Measurements from ENCODE around the gene CEBPE.

CEBPE gene

GRCh38 chr14:23102801-23103200 is 16.3 kb downstream of the CEBPE start:
- DNase-seq (ENCODE audit: low spot score): no peak

DNA sequence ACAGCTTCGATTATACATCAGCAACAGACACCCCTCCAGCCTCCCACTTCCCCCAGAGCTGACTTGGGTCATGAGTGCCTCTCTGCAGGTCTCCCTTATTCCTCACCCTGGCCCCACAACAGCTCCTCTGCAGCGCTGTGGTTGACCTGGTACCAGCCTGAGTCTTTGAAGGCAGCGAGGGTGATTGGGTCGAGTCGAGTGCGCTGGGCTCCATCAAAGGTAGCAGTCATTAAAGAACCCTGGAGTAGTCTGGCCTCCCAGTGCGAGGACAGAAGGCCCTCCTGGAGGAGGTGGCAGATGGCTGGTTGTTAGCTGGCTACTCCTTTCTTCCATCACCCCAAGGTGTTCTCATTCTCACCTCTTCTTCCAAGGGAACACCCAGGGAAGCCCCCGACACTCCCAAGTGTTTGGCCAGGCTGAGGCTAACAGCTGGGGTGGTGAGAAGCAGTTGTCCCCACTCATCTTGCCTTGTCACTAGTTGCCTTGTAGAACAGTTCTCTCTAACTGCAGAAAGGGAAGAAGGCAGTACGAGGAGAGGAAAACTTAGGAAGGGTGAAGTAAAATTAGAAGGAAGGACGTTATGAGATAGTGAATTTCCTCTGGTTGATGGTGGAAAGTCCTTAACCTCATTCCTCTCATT is 16.9 kb downstream of the CEBPE start:
- no peak for DNase-seq (ENCODE audit: low spot score)

- DNase-seq (ENCODE audit: low spot score): no peak
Measured at GRCh38 chr14:23101213-23101970, 17.7 kb downstream of the CEBPE start.

DNA sequence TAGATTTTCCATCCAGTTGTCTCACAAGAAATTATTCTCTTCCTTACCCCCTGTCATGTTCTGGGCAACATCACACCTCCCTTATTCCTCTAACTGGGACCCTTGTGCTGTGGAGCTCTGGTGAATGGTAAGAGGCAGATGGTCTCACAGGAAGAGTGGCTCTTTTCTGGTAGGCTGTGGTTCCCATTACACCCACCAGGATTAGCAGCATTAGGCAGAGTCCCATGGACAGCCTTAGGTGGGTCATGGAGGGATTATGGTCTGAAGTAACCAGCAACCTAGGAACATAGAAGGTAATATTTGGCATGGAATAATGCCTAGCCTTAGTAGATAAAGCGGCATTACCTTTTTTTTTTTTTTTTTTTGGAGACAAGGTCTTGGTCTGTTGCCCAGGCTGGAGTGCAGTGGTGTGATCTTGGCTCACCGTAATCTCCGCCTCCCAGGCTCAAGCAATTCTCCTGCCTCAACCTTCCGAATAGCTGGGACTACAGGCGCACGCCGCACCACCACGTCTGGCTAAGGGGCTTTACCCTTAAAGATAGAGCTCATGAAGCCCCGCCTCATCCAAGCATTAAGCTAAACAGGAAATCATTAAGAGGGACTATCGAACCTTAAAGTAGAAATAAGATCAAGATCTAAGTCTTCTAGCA is 19.7 kb downstream of the CEBPE start:
- no peak for DNase-seq (ENCODE audit: low spot score)

GRCh38 chr14:23097786-23098185 is 21.3 kb downstream of the CEBPE start:
- DNase-seq (ENCODE audit: low spot score): no peak

GRCh38 chr14:23095196-23096108 is 23.6 kb downstream of the CEBPE start, which contains the start of gene C14orf119:
Gene C14orf119, plus strand, starts transcription at chr14:23095505. Its CDS starts 2,154 bp downstream, at chr14:23097659.
- peak; percentile 100 for DNase-seq (ENCODE audit: low spot score)

- DNase-seq (ENCODE audit: low spot score): peak; percentile 76
Measured at GRCh38 chr14:23094666-23095195, 24.3 kb downstream of the CEBPE start, which contains the start of gene ACIN1. Gene ACIN1, minus strand, starts transcription at chr14:23095136. Its CDS starts 24 bp downstream, at chr14:23095112.

DNA sequence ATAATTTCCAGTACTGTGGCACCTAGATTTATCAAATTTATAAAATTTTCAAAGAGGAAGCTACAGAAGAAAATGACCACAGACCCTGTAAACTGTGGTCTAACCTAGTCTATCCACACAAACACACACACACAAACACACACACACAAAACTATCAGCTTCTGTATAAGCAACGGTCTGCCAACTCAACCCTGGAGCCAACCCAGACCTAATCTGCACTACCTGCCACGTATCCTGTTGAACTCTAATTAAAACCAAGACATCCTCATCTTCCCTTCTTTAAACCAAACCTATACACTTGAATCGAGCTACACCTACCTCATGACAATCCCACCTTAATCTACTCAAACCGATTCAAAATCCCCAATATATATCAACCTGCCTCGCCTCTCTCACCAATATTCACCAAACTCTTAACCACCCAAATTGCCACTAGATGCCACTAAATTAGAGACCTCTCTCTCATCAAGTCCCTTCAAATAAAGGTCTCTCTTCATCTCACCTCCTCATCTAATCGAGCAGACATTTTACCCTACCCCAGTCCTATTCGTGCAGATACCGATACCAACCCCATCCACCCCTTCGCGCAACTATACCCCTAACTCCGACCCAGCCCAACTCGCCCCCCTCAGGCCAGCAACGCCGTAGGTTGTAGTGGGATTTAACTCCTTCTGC is 24.9 kb downstream of the CEBPE start:
- DNase-seq (ENCODE audit: low spot score): no peak

DNA sequence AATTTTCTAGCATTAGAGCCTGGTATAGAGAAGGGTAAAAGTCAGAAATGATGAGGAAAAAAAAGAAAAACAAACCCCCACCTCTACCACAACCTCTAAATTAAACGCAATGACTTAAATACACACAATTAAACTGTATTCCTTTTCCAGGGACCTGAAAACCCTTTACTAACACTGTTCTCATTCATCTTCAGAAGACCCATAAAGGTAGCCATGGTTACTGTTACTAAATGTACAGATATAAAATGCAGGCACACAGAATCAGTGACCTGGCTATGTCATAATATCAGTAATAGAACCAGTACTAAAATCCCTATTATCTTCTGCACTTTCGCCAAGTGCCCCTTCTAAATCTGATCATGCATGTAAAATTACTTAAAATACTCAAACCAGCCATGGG is 25.5 kb downstream of the CEBPE start:
- DNase-seq (ENCODE audit: low spot score): no peak

DNA sequence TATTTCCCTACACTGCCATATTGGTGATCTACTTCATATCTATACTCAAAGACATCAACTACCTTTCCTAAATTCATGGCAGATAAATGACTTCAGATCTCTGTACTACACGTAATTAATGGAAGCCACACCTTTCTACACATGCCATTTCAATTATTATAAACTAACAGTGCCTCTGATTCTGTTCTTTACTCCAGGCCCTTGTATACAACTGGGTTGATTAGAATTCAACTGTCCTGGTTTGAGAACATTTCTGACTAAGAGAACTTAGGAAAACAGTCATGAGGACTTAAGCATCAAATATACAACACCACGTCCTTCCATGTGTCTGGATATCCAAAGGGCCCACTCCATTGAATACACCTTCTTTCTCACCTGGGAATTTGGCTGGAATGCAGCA is 26.0 kb downstream of the CEBPE start:
- DNase-seq (ENCODE audit: low spot score): no peak

GRCh38 chr14:23091294-23092225 is 27.5 kb downstream of the CEBPE start:
- no peak for DNase-seq (ENCODE audit: low spot score)

GRCh38 chr14:23090254-23090636 is 28.8 kb downstream of the CEBPE start:
- no peak for DNase-seq (ENCODE audit: low spot score)

- DNase-seq (ENCODE audit: low spot score): no peak
Measured at GRCh38 chr14:23089498-23090253, 29.4 kb downstream of the CEBPE start.

DNA sequence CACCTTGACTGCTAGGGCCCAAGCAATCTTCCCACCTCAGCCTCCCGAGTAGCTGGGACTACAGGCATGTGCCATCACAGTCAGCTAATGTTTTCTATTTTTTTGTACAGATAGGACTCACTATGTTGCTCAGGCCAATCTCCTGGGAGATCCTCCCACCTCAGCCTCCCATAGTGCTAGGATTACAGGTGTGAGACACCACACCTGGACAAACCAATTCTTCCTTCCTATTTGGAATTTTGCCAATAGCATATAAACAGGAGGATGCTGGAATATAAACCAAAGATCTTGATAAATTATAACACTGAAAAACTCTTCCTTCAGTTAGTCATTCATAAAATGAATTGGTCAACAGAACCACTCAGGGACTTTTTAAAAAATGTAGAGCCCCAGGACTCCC is 32.5 kb downstream of the CEBPE start:
- DNase-seq (ENCODE audit: low spot score): no peak

- DNase-seq (ENCODE audit: low spot score): no peak
Measured at GRCh38 chr14:23085458-23085857, 33.6 kb downstream of the CEBPE start.

DNA sequence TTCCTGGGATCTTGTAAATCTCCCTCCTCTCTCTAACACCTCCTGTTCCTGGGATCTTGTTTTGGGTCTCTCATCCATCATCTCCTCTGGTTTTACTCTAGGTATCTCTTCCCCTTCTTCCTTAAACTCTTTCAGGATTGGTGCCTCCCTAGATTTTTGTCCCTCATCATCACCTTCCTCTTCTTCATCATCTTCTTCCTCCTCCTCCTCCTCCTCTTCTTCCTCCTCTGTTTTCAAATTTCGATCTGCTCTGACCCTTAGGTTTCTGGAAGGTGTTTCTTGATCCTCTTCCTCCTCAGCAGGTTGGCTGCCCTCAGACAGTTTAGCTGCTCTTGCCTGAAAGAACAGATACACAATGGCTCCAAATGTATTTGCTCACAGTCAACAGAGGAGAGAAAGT is 38.6 kb downstream of the CEBPE start:
- DNase-seq (ENCODE audit: low spot score): no peak

- no peak for DNase-seq (ENCODE audit: low spot score)
Measured at GRCh38 chr14:23079716-23080115, 39.3 kb downstream of the CEBPE start.

DNA sequence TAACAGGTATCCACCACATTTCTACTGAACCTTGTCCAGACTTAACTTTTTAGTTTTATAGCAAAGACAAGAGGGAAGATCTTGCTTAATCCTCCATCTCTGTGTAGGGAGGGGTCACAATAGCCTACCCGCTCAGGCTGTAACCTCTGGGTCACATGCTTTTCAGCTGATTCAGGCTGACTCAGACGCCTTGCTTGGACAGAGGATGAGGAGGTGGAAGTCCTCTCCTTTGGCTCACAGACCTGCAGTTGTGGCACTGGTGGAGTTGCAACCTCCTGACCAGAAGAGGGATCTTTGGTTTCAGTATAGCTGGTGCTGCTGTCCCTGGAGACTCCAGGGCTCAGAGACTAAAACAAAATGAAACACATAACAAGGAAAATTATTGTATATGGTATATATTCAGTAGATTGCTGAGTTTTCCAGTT is 40.4 kb downstream of the CEBPE start:
- no peak for DNase-seq (ENCODE audit: low spot score)

GRCh38 chr14:23077962-23078361 is 41.1 kb downstream of the CEBPE start:
- DNase-seq (ENCODE audit: low spot score): no peak
